Activated CD8-positive, alpha-beta memory T cell treated with anti-CD3 and anti-CD28 coated beads, Interleukin-2, amount 50 U/mL, for 24 hours (primary cell): Measurements from ENCODE around the gene NF1.
A peak's percentile ranks its signal among the peaks of the same experiment; 100 is the strongest.
"Not testable (repeated sequence)": the region's sequence is repeated elsewhere in the genome, so short reads cannot be mapped to it uniquely, and the experiment has no call there.

Source experiments
- DNase-seq: peaks from one replicate; pipeline ENCODE4 v3.0.0-alpha.2; 2020; ENCODE audit errors: extremely low read depth

NF1 gene, protein sequence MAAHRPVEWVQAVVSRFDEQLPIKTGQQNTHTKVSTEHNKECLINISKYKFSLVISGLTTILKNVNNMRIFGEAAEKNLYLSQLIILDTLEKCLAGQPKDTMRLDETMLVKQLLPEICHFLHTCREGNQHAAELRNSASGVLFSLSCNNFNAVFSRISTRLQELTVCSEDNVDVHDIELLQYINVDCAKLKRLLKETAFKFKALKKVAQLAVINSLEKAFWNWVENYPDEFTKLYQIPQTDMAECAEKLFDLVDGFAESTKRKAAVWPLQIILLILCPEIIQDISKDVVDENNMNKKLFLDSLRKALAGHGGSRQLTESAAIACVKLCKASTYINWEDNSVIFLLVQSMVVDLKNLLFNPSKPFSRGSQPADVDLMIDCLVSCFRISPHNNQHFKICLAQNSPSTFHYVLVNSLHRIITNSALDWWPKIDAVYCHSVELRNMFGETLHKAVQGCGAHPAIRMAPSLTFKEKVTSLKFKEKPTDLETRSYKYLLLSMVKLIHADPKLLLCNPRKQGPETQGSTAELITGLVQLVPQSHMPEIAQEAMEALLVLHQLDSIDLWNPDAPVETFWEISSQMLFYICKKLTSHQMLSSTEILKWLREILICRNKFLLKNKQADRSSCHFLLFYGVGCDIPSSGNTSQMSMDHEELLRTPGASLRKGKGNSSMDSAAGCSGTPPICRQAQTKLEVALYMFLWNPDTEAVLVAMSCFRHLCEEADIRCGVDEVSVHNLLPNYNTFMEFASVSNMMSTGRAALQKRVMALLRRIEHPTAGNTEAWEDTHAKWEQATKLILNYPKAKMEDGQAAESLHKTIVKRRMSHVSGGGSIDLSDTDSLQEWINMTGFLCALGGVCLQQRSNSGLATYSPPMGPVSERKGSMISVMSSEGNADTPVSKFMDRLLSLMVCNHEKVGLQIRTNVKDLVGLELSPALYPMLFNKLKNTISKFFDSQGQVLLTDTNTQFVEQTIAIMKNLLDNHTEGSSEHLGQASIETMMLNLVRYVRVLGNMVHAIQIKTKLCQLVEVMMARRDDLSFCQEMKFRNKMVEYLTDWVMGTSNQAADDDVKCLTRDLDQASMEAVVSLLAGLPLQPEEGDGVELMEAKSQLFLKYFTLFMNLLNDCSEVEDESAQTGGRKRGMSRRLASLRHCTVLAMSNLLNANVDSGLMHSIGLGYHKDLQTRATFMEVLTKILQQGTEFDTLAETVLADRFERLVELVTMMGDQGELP (N-terminal part only)

DNA sequence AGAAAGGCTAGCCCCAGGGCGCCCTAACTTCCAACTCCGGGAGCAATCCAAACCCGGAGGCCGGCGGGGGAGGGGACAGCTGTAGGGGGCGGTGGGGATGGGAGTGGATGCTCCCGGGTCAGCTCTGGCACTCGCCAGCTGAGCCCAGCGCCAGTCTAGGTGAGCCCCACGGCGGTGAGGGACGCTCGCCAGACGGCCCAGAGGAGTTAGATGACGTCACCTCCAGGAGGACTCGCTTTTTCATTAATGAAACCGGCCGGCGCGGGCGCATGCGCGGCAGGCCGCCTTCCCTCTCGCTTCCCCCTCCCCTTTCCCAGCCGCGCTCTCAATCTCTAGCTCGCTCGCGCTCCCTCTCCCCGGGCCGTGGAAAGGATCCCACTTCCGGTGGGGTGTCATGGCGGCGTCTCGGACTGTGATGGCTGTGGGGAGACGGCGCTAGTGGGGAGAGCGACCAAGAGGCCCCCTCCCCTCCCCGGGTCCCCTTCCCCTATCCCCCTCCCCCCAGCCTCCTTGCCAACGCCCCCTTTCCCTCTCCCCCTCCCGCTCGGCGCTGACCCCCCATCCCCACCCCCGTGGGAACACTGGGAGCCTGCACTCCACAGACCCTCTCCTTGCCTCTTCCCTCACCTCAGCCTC lies at the start of gene NF1:
Gene NF1, plus strand, starts transcription at position 378 of the 636 bp plus-strand sequence. CDS start 333 bp downstream, outside the sequence.
- peak; percentile 73 for DNase-seq

DNA sequence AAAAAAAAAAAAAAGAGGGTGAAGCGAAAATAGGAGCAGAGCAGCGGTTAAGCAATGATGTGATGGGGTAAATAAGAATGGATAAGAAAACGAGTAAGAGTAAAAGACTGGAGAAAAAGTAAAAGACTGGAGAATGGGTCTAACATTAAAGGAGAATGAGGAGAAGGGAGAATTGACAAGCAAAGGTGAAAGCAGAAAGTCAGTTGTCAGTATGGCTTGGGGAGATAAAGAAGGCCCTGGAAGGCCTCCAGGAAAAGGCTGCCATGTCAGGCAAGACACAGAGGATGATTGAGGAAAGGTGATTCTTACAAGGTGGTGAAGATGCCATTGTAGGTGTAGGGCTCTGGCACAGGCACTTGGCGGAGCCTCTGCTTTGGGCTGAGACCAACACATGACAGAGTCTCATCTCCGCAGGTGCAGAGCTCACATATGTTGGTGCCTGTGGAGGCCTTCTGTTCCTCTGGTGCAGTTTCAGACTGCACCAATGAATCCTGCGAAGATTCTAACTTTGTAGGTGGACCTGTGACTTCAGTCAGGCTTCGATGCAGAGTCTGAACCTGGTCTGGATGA lies 47.8 kb upstream of the NF1 start:
- not testable (repeated sequence) for DNase-seq

DNA sequence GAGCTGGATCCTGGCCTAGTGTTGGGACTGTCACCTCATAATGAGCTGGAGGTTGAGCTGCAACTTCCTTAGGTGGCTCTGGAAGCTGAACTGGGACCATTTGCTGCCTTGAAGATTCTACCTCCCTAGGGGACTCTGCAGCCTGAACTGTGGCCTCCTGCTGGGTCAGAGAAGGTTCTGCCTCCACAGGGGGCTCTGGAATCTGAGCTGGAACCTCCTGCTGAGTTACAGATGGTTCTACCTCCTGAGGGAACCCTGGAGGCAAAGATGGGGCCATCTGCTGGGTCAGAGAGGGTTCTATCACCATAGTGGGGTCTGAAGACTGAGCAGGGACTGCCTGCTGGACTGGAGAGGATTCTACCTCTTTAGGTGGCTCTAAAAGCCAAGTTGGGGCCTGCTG lies 46.6 kb upstream of the NF1 start:
- no peak for DNase-seq

DNA sequence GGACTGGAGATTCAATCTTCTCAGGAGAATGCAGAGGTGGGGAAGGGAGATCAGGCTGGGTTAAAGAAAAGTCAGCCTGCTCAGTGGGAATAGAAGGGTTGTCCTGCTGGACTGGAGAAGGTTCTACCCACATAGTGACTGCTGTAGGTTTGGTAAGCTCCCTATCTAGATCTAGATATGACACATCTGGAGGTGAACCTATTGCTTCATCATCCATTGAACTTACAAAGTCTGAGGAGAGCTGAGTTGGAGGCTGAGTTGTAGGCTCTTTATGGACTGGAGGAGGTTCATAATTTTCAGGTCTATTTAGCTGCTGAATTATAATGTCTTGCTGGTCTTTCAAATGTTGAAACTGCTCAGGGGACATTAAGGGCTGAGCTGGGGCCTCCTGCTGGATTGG lies 46.0 kb upstream of the NF1 start:
- DNase-seq = no peak

DNA sequence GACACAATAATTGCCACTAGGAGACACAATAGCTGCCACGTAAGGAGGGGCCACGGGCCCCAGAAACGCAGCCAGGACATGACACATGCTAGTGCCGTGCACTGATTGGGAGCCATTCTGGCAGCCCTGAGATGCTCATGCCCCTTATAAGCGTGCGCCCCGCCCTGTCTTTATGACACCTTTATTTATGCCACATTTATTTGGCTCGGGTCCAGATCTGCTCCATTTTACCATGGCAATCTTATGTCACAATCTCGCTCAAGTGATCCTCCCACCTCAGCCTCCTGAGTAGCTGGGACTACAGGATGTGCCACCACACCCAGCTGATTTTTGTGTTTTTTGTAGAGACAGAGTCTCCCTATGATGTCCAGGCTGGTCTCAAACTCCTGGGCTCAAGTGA lies 43.8 kb upstream of the NF1 start:
- no peak for DNase-seq

DNA sequence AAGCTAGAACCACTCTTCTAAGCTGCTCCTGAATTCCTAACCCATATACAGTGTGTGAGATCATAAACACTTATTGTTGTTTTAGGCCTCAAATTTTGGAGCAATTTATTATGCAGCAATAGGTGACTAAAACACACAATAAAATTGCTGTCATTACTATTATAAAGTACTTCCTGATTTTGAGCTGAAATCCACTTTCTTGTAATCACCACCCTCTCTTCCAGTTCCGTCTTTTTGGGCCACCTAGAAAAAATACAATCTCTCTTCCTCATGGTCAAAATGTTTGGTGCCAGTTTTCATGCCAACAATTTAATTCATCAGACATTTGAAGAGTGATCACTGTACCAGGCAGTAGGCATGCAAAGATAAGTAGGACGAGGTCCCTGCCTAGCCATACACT lies 43.3 kb upstream of the NF1 start:
- no peak for DNase-seq

DNA sequence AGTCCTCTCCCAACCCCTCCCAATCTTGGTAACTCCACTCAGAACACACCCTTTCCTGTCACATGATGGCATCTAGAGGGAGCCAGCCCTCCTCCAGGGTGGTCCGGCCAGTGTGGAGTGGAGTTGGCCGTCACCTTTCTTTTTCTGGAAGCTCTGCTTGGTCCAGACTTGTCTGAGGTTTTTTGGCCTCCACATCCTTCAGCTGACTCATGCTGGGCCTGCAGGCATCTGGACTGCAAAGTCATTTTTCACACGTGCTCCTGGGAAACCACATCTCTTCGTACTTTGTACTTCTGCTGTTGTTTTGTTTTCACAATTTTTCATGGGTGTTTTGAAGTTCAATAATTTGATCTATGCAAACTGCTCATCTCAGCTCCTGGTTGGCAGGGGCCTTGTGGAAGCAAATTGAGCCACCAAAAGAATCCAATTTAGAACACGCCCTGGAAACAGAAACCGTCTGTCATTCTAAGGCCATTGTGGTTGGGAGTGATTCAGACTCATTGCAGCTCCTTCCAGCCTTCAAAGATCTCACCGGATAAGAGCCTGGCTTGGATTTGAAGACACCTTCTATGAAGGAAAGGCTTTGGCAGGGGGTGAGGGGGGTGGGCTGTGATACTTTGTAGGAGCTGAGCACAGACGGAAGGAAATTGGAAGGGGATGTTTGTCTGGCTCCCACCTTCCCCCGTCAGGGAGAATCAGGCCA lies 42.4 kb upstream of the NF1 start:
- DNase-seq = no peak

DNA sequence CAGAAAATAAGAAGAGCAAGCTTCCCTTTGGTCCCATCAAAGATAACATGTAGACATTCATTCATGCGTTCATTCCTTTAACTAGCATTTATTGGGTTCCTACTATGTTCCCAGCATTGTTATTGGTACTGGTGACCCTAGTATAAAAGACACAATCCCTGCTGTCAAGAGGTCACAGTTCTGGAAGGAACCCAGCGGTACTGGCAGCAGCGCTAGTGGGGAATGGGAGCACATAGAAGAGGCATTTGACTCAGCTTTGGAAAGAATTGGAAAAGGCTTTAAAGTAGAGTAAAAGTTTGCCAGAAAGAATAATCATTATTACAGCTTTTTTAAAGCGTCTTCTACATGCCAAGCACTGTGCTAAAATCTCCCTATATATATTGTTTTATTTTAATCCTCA lies 41.7 kb upstream of the NF1 start:
- no peak for DNase-seq

DNA sequence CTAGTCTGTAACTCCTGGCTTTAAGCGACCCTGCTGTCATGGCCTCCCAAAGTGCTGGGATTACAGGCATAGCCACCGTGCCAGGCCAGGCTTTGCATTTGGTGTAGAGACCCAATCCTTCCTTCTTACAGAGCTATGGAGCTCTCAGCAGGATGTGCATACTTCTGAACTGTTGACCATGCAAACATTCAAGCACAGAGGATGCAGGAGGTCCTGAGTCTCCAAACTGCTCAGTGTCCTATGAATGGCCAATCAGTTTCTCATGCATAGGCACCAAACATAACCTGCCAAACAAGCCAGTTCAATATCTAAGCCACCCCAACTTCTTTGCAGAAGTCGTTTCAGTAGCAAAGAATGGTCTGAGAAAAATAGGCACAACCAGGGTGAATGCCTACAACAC lies 40.0 kb upstream of the NF1 start:
- no peak for DNase-seq

DNA sequence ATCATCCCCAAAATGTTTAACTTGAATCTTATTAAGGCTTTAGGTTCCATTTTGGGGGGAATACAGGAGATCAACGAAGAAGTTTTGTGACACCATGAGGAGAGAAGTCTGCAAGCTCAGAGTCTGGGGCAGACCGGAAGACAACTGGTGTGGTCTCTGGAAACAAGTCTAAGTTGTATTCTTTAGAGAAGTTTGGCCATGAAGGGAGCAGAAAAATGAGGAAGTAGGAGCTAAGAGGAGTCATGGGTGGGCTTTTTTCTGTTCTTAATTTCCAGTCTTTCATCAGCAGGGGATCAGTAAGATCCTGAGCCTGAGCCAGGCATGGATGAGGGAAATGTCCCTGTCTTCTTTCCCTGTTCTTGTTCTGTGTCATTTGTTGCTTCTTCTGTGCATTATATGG lies 35.8 kb upstream of the NF1 start:
- DNase-seq = no peak

DNA sequence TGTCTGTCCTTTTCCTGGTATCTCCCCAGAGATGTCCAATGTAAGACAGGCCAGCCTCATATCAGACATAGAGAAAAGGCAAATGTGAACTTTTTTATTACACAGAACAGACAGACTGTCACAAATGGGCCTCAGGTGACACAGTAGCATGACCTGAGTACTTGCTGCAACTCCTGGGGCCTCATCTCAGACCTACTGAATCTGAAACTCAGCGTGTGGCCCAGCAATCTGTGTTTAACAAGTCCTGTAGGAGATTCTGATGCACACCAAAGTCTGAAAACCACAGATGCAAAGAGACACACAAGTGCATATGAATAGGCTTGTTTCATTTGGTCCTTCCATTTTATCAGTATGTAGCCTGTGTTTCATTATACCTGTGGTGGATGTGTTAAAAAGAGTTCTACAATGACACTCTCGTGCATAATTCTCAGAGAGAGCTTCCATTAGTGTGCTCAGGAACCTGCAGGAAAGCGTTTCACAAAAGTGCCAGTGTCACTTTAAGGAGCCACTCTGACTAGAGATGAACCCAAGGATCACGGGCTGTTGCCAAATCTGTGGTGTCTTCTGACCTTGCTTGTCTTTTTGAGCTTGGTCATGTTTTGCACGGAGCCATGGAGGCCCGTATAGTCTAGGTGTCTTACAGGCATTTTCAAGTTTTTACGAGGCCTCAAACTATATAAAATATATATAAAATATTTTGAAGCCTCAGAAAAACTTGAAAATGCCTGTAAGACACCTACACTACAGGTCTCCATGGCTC lies 33.8 kb upstream of the NF1 start:
- DNase-seq = no peak

DNA sequence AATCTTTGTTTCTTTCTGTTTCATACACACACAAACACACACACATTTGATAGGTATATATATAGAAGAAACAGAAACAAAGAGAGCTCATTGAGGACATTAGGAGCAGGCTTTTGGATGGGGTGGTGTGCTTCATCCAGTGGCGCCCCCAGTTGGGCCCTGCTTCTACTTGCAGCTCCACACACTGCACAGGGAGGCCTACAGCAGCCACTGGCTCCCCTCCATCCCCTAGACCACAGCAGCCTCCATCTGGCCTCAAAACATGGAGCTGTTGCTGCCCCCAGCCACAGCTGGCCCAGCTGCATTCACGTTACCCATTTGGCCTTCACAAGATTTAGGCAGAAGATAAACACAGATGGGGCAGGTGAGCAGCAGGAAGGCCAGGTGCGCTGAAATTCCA lies 33.1 kb upstream of the NF1 start:
- no peak for DNase-seq

DNA sequence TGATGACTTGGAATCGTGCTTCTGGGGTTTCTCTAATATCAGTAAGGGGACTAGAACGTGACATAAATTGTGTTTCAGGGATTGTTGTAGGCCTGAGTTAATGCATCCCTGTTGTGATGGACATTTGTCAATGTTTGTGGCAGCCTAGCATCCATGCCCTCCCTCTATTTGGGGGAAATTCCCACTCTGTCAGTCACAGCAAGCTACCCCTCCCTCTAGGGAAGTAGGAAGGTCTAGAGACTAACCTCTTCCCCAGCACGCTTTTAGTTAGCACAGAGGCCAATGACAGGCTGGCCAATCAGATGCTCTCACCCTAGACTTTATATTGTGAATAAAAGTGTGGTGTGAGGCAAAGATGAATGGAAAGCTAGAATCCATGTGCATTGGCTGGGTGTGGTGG lies 32.4 kb upstream of the NF1 start:
- DNase-seq = no peak

DNA sequence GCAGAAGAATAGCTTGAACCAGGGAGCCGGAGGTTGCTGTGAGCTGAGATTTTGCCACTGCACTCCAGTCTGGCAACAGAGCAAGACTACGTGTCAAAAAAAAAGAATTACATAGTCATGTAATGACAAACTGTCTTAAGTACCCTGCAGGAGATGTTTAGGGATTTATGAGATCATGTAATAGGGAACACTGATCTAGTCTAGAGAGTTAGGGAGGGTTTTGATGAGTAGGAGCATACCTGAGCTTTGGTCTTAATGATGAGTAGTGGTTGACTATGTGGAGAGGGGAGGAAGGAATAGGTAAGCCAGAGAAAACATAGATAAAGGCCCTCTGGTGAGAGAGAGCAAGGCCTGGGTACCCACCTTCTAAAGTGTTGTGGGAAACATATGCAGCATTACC lies 30.1 kb upstream of the NF1 start:
- no peak for DNase-seq

DNA sequence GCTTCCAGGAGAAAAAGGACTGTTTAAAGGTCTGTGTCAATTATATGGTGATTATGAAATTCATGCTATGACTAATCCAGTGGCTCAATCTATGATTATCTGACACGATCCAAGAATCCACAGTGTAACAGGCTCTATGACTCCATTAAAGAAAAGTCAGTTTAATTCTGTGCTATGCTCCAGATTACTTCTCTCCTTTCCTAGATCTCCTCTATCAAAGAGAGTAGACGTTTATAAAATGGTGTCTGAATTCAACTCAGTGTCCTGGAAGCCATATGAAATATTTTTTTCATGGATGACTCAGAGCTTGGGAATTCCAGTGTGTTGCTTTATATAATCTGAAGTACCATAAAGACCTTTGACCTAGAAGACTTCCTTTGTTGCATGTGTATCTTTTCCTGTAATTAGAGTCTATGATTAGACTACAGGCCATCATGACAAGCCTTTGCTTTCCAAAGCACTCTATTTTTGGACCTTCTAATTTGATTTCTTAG lies 27.0 kb upstream of the NF1 start:
- DNase-seq = no peak

DNA sequence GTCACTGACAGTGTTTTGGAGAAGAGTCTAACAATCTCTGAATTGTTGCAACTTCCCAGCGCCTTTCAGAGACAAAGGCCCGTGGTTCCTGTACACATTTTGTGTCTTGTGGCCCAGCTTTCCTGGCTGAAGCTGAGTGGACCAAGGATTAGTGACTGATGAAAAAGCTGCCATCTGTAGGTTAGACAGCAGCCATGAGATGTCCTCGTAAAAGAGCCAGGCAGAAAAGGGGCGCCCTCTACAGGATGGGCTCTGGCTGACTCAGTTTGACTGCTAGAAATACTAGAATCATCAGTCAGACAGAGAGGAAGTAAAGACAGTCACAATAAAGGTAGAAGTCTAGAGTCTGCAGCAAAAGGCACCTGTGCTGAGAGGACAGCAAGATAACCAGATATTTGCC lies 26.5 kb upstream of the NF1 start:
- no peak for DNase-seq

DNA sequence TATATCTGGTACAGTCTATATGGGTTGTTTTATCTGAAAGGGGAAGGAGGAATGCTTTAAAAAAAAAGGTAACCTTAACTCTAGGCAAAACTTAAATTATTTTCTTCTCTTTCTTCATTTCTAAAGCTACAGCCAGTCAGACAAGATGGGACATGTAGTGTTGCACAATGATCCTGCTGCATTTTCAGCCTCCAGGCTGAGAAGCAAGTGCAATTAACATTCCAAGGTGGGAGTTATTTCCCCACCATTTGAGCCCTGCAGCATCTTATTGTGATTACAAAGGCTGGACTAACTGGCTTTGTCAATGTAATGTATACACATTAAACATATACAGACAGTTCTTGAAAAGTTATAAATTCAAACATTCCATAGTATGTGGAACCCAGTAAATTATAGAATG lies 22.6 kb upstream of the NF1 start:
- no peak for DNase-seq

DNA sequence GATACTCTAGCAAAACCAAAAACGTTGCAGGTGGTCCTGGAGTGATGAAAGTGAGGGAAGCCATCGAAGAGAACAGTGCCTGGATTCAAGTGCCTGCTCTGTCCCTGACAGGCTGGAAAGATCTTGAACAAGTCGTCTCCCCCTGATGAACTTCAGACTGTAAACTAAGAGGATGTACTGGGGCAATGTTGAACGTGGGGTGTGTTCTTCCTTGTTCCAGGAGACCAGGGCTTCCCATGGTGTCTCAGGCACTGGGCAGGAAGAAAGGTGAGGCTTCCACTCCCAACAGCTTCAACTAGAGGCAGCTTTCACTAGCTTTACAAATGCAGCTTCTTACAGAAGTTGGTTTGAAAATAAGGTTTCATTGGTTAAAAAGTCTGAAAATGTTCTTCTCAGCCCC lies 21.4 kb upstream of the NF1 start:
- no peak for DNase-seq

DNA sequence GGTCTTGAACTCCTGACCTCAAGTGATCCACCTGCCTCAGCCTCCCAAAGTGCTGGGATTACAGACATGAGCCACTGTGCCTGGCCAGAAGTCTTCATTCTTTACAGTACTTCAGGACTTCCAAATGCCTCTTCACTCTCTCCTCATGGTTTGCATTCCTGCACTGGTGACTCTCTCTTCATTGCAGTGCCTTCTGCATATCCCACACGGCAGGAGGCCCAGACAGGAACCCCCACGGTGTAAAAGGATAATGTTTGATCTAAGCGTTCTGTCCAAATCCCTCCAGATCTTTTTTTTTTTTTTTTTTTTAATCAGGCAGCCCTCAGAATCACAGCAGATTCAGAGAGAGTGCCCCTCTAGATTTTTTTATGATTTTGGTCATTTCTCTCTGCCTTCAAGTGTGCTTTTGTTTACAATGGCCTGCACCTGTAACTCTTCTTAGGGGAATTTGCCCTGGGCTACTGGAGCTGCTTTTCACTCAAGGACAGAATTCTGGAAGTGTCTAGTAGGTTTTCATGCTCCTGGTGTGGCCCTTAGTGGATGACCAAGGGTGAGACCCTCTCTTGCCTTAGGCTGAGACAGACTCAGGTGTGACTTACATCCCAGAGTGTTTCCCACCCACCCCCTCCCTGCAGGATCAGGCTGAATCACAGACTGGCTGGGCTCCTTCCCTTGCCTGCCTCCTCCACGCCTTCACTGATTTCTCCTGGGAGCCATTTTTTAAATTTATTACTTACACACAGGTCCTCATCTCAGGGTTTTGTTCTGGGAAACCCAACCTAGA lies 19.8 kb upstream of the NF1 start:
- DNase-seq = no peak
